GM04504 (cell line): ENCODE measurements around the gene ADAM10.
"Not testable (repeated sequence)": the region's sequence is repeated elsewhere in the genome, so short reads cannot be mapped to it uniquely, and the experiment has no call there.

Experiments used
- DNase-seq: peaks from one replicate; pipeline ENCODE4 v3.0.0-alpha.2; 2012; ENCODE audit warnings: low read depth

The ADAM10 gene

DNA sequence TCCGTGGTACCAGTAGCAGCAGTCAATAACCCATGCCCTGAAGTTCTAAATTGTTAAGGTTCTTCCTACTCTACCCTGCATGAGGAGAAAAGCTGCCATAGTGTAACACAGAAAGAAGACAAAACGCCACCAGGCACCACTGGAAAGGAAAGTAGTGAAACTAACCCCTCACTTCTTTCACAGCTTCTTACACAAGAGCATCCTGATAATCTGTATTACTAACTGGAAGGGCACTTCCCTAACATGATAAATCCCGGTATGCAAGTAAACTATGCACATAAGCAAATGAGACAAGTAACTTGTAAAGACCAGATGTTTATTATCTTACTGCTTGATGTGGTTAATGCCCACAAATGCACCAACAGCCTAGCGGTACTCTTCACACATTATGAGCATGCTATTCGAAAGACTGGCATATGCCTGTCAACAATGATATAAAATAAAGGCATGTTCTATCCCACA is 141.3 kb downstream of the ADAM10 start:
- DNase-seq: no peak

DNA sequence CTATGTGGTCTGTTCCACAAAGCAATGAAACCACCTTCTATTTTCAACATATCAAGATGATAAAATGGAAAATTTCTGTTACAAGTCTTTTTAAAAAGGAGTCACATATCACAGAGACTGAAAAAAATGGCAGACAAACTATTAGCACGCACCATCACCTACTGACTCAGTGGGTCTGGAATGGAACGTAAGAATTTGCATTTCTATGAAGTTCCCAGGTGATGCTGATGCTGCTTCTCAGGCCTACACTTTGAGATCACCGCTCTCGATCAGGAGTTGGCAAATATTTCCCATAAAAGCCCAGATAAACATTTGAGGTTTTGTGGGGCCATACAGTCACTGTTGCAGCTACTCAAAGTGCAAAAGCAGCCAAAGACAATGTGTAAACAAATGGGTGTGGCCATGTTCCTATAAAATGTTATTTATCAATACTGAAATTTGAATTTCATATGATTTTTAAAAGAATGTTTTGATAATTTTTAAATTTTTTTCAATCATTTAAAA is 142.9 kb downstream of the ADAM10 start:
- no peak for DNase-seq

DNA sequence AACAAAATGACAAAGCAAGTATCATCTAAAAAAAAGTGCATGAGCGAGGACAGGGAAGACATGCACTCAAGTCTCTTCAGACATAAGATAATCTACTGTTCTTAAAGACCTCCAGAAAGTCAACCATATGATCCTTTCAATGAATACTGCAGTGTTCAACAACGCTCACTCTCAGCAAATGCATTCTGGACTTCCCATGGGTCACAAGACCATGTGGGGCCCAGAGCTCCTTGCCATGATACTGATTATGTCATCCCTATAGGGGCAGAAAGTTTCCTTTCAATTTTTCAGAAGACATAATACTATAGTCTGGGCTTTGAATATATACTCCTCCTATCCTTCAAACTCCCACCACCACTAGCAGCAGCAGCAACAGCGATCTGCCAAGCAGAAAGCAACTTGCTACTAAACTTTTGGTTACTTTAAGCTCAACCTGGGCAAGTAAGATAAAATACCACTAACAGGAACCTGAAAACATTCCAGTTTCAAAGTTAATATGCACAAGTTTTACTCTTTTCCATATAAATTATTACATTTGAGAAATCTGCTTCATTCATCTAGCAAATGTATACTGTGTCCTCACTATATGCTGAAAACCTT is 143.5 kb downstream of the ADAM10 start:
- DNase-seq: no peak

DNA sequence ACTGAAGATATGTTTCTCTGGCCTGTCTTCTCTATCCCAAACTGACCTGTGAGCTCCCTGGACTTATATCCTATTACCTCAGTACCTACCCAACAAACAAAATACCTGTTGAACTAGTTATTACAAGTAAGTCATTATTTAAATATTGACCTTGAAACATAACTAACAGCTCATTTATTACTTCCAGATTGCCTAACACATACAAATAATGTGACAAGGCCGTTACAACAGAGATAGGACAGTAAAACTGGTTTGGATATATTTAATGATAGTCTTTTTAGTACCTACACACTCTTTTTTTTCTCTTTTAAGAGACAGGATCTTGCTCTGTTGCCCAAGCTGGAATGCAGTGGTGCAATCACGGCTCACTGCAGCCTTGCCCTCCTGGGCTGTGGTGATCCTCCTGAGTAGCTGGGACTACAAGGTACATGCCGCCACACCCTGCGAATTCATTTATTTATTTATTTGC is 145.0 kb downstream of the ADAM10 start:
- no peak for DNase-seq

DNA sequence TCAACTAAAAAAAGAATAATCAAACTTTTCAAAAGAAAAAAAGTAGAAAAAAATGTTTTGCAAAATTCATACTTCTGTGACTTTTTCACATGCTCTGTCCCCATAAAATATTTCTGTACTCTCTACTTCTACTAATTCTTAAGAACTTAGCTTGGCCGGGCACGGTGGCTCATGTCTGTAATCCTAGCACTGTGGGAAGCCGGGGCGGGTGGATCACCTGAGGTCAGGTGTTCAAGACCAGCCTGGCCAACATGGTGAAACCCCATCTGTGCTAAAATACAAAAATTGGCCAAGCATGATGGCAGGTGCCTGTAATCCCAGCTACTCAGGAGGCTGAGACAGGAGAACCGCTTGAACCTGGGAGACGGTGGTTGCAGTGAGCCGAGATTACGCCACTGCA is 145.6 kb downstream of the ADAM10 start:
- DNase-seq: not testable (repeated sequence)

DNA sequence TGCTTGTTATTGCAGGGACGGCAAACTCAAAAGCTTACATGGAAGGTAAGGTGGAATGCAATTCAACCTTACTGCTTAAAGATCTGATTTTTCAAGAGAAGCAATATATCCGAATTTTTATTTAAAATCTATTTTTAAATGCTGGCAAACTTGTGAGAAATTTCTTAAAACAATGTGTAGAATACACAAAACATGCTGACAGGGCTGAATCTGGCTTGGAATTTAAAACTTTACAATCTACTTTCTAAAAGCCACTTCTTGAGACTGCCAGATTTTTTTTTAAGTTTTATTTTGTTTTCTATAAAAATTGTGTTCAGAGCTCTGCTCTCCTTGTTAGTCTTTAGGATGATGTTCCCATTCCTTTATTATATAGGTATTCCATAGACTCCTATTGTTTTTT is 146.7 kb downstream of the ADAM10 start:
- no peak for DNase-seq

DNA sequence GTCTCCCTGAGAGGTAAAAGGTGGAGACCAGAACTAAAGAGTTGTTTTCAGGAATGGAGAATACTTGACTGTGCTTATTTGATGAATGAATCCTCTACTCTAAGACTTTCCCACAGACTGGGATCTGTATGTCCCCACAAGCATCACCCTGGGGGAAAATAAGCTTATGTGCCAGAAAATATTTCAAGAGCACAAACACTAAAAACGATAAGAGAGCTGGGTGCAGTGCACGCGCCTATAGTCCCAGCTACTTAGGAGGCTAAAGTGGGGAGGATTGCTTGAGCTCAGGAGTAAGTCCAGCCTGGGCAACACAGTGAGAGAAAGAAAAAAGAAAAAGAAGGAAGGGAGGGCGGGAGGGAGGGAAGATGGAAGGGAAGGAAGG is 150.7 kb downstream of the ADAM10 start:
- no peak for DNase-seq

DNA sequence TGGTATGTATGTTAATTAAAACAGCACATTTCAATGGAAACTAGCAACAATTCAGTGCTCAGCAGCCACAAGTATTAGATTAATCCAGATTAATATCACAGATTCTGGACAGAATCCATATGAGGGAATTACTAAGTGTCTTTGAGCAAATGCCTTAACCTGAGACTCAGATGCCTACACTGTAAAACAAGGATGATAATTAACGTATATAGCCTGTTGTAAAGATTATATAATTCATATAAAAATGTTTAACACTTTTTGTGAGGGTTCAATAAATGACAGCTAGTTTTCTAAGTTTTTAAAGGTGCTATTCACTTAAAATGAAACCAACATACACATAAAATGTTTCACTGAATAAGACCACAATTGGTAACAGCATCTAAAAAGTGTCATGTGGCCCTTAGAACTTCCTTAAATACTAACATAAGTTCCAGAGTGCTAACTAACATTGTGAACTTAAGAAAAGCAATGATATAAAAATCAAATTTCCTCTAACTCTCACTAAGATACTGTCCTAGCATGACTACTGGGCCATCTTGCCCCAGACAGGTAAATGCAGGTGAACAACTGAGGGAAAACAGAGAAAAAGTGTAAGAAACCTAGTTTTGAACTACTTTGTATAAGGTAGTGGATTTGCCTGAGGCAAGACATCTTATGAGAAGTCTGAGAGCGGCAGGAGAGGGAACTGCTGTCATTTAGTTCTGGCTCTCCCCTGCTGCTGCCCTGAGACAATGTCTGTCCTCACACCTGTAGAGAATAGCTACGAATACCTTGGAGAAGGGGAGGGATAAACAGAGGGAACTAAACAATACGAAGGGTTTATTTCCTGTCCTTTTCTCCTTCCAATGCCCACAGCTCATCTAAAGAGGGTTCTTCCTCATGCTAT is 151.3 kb downstream of the ADAM10 start:
- no peak for DNase-seq

DNA sequence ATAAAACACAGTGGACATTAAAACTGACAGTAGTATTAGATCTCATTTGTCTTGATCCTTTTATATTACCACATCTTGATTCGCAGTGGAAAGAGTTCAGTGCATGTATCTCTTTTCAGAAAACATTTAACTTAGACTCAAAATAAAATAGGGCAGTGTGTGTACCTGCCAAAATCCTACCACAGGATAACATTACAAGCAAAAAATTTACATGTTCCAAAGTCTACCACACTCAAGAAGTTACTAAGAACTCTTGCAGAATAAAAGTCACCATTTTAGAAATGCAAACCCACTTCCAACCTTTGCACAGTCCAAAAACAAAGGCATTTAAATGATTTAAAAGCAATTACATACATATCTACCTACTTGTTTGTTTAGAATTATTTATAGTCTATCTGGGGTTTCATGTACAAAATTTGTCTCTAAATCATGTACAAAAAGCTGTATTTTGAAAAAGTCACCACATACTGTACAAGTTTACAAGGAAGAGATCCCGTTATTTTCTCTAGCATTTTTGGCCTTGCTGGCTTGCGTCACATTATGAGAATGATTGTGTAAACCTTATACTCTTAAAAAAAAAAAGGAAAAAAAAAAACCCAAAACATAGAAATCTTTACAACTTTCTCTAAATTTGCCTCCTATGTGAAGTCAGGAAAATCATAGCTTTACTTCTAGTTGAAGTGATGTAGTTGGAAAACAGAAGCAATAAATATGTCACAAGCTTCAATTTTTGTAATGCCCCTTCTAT is 153.8 kb downstream of the ADAM10 start:
- no peak for DNase-seq

DNA sequence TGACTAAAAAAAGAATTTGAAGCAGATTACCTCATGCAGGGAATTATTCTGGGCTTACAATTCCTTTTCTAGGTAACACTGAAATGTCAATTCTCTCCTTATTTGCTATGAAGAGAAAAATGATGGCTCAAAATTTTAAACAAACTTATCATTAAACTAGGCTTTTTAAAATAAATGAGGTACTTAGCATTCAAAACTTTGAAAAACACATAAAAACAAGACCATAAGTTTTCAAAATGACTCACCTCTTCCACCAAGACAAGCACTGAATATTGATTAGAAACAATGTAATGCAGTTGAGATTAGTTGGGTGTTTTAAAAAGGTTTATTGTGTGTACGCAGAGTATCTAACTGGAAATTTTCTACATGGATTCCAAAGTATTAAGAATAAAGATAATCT is 154.6 kb downstream of the ADAM10 start:
- DNase-seq: no peak

DNA sequence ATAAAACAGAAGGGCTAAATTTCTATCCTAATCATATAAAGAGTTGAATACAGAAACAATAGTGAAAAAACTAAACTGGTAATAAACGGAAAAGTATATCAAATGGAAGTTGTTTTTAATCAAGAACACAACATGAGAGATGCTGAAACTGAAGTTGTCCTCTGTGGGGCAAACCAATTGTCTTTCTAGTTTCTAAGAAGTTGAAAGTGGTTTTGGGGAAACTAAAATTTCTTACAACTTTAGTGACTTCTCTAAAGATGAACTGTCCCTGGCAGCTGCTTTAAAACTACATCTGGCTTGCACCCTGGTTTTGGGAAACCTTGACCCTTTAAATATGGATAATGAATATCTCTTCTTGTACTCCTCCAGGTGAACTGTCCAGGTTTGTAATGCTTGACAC is 155.6 kb downstream of the ADAM10 start:
- no peak for DNase-seq

DNA sequence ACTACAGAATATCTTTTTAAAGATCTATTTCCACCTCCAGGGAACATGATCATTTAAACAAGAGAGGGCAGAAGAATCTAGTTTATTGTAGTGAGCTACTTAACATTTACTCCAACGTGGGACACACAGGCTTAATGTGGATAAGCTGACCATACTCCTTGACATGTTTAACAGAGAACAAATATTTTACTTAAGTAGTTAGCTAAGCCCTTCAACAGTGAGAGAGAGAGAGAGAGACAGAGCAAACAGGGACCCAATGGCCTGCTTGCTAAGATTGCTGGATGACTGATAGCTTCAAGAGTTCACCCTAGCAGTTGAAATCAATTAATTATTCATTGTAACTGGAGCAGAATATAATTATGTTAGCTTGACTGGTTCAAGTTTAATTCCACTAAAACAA is 158.6 kb downstream of the ADAM10 start:
- no peak for DNase-seq

DNA sequence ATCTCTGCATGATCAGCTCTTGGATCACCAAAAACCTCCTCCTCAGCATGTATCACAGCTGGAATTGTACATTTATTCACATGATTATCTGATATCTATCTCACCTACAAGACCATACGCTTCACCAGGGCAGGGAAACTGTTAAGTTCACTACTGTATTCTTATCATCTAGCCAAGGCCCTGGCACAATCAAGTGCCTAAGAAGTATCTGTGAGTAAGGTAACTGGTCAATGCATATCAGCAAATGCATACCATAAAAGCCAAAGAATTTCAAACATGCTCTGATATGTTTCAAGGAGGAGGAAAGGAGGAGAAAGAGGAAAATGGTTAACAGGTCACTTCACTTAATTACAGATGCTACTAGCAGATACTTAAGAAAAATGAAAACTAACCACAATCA is 159.3 kb downstream of the ADAM10 start:
- no peak for DNase-seq

DNA sequence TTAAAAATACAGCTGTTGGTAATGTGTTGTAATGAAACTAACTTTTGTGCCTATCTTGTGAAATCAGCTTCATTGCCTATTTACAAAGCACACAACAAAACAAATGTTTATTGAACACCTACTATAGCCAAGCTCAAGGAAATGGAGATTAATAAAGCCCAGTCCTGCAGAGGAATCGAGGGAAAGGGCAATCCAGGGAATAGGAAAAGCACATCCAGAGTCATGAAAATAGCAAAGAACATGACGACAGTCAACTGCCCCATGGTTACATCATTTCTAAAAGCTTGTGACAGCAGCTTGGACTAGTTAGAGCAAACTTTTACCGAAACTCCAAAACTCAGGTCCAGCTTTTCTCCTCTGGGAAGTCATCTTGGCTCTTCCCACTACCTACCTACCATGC is 160.5 kb downstream of the ADAM10 start:
- no peak for DNase-seq

DNA sequence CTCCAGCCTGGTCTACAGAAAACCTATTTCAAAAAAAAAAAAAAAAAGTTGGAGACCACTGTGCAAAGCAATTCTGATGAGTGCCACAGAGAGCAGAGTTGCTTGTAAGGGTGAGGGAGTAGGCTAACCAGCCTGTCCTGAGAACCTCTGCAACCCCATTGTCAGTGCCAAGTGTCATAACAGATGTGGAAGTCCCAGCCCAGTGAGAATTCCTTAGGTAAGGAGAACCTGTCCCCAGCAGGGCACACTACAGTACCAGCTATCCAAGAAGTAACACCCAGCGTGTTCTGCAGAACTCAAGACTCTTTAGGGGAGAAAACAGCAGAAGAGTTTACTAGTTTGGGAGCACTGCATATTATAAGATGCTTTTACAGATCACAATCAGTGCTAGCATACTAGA is 161.4 kb downstream of the ADAM10 start:
- DNase-seq: no peak

DNA sequence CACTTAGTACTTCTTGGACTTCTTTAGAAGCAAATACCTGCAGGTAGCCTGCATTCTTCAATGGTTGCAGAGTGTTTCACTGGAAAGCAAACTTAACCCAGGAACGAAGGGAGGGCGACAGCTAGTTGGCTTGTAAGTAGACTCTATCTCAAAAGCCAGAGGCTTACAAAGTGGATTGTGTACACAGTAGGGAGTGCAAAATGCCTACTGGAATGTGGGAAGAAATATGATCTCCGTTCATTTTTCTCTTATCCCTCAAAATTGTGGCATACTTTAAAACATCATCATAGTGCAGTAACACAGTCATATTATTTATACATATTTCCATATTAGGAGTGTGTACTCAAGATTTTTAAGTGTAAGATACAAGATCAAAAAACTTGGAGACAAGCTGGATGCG is 162.0 kb downstream of the ADAM10 start:
- no peak for DNase-seq

DNA sequence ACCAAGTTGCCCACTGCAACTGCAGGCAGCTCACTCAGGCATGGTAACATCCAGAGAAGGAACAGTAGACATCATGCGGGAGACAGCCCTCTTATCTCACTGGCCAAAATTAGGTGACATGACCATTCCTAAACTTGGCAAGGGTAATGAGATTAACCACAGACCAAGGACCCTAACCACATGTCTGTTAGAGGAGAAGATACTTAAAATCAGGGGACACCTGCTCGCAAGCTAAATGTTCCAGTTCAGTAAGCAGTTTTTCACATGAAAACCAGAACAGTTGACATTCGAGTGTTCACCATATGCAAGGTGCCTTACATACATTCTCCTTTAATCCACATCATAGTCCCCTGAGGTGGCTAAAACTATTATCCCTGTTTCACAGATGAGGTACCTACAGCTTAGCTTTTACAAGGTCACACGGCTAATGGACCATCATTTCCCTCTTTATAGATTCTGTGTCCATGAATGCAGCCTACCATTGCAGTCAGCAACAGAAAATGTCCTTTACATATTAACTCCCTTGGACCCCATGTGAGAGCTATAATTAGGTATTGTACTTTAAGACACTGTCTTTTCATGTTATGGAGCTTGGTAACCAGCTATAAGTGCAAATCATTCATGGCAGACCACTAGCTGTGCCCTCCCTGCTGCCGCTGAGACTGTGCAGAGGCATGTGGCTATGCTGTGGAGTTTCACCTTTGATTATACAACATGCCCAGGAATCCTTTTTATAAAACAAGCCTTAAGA is 163.6 kb downstream of the ADAM10 start:
- DNase-seq: no peak

DNA sequence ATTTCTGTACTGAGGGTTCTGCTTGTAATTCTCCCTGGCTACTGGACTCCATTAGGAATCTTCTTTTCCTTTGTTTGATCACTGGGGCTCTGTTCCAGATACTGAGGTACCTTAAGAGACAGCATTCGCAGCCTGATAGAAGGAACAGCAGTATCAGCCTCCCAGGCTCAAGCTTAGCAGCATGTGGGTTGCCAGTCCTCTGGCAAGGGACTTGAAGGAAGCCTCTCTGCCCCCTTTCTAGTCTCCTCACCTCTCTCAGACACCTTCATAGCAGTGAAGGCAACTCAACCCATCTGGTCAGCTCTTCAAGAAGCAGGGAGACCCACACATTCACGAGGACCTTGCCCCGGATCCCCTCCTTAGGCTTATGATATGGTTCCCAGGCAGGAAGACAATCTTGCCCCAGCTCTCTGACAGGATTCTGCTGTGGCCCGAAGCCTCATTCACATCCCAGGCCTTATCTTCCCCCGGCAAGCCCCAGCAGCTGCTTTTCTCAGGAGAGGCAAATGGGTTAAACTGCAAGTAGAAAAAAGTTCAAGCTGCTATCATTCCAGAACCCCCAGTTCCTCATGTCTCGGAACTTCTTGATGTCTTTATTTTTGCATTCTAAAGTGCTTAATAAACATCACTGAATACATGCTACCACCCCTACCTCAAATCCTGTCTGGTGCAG is 164.6 kb downstream of the ADAM10 start:
- DNase-seq: no peak

DNA sequence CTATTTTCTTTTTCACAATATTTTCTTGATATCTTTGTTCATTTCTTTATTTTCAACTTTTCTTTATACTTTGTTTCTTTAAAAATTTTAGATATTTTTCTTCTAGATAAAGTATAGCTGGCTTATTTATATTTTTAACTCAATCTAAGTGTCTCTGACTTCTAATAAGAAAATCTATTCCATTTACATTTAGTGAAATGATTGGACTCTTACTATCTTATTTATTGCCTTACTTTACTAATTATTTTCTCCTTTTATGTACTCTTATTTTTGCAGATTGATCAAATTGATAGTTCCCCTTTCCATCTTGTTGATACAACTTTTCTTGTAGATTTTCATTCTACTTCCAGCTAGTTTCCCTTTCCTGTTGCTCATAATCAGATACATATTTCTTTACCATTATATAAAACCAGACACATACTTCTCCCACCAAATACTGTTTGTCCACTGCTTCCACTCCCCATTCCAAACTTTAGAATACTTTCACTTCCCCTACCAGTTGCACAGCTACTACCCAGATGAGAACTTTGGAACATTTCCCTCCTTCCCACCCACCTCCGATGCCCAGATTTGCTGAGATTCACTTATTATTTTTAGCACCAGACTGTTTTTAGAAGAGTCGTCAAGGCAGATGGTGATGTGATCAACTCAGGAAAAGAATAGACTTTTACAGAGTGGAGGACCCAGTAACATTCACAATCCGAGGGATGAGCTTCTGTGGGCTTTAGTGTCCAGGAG is 166.2 kb downstream of the ADAM10 start:
- DNase-seq: no peak

DNA sequence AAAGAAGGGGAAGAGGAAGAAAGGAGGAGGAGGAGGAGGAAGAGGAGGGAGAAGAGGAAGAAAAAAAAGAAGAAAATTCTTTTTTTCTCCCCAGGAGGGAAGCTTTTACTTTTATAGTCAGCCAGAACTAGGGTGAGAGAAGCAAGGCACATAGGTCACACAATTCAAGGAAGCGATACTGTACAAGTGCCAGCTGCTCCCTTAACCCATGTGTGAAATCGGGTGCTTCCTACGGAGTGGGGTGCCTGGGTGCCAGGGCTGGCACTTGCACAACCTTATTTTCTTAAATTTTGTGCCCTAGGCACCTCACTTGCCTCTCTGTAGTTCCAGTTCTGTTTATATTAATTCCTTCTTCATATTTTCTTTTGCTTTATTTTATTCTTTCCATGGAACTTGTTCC is 167.3 kb downstream of the ADAM10 start:
- no peak for DNase-seq

DNA sequence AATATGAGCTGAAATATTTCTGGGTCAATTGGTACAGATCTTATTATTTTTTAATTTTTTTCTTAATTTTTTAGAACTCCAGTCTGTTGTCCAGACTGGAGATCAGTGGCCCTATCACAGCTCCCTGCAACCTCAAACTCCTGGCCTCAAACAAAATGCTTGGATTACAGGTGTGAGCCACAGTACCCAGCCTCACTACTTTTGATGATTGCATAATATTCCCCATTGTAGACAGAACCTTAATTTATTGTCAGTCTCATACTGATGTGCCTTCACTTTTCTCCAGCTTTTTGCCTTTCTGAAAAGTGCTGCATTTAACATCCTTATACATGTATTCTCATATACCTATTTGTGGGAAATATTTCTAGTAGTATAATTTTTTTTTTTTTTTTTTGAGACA is 172.8 kb downstream of the ADAM10 start:
- DNase-seq: no peak
